Measurements from ENCODE around the gene TPX2.

- no peak for TF ChIP-seq POLR2A (IDR thresholded peaks at IDR 0.05)
- TF ChIP-seq CTCF (IDR thresholded peaks at IDR 0.05), result no peak
Measured at GRCh38 chr20:31731321-31731717, 7.8 kb upstream of the TPX2 start.
